ENCODE results near the gene AKAP12.
A peak's percentile ranks its signal among the peaks of the same experiment; 100 is the strongest.

The AKAP12 gene

DNA sequence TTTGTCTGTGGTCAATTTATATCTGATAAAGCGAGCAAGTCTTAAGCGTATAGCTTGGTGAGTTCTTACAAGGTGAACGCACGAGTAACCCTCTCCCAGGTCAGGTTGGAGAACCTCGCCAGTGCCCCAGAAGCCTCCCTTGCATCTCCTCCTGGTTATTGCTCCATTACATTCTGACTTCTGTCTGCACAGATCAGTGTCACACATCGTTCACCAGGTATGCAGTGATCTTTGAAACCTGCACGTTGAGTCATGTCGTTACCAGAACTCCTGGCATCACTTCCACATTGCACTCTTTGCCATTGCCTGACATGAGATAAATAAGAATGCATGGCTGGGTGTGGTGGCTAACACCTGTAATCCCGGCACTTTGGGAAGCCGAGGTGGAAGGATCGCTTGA is 44.2 kb downstream of the AKAP12 start:
- peak; percentile 18 for DNase-seq

GRCh38 chr6:151284548-151285017 is 44.8 kb downstream of the AKAP12 start:
- DNase-seq: peak; percentile 21

GRCh38 chr6:151285122-151285521 is 45.4 kb downstream of the AKAP12 start:
- DNase-seq: no peak

DNA sequence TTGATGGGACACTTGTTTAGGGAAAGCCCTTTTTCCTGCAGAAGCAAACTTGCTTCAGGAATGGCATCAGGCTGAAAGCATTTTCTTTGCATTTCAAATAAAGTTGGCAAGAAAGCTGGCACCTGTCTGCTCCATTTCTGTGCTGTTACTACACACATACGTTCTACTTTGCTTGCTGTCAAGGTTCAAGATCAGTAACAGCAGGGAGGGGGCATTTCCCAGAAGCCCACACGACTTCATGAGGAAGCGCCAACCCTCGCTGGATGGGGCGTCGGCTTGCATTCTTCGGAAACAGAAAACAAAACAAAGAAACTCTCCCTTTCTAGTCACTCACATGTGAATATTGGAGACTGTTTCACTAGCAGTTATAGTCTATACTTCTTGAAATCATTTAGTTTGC is 46.4 kb downstream of the AKAP12 start:
- peak; percentile 25 for DNase-seq

GRCh38 chr6:151288712-151289398 is 49.1 kb downstream of the AKAP12 start:
- peak; percentile 34 for DNase-seq

DNA sequence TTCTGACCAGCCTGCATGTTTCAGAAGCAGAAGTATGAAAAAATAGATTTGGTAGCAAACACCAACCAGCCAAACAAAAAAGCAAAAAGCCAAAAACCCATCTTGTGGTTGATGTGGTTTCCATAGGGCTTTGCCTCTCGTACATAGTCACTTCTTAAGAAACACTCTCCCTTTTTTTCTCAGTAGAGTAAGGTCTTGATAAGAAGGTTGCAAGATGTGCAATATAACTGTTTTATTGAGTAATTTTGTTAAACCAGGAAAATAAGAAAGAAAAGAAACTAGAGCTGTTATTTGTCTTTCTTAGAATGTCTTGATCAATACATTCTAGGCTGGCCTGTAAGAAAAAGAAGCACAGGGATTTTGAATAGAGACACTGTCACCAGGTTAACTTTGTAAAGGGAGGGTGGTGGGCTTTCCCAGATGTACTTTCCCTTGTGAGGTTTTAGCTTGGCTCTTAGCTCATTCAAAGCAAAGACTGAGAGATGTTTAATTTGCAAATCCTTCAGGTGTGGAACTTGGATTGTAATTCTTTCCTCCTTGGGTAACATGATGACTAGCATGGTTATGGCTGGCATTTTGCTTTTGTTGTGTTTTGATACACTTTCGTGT is 49.7 kb downstream of the AKAP12 start:
- DNase-seq: no peak

DNA sequence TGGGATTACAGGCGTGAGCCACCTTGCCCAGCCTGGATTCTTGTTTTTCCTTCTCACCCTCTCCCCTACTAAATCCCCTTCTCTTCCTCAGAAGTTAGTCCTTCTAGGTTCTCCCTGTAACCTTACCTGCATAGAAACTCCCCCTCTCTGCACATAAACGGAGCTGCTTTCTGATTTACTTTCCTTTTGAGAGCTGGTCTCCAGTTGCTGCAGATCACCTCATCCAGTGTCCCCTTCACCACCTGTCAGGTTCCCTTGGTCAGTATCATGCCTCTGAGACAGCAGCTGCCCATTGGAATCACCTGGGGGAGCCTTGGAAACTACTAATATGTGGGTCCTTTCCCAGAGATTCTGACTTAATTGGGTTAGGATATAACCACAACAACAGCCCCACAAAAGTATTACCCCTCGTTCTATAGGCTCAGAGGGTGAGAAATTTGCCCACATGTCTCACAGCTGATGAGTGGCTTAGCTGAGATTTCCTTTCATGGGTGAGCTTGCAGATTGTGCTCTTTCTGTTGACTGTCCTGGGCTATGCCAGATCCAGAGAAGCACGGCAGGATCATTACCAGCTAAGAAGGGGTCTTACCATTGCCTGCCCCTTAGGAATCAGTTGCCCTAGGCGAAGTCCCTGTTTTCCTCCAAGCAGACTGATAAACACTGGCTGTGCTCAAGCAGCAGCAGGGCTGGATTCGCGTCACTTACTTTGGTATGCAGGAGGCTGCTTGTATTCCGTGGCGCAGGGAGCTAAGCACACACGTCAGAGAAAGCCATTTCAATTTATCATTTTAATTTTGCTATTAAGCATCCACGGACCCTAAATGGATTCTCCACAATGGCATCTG is 51.3 kb downstream of the AKAP12 start:
- no peak for DNase-seq

GRCh38 chr6:151291722-151292059 is 51.9 kb downstream of the AKAP12 start:
- DNase-seq: no peak

DNA sequence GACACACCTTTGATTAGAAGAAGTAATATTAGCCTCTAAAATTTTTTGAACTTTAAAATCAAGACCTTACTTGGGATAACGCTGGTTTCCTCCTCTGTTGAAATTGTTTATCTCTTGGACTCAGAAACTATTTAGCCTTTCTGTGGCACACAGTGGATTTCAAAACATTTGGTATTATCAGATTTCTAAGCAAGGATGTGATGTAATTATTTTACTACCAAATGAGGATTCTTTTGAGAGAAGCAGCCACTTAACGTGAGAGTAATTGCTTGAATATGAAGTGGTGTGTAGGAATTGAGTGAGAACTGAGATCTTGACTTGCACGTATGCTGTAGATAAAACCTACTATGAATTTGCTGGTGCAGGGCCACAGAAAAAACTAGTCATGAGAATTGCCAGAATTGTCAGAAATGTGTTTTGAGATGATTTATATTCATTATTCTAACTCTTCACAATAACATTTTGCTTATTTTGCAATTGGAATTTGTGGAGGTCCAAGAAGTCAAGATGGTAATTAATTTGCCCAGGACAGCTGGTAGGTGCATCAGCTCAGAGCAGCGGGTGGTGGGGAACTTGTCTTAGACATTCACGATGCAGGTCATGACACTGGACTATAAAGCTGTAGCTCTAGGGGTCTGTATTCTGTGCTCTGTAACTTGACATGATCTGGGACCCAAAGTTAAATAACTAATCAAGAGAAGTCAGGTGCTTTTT is 53.4 kb downstream of the AKAP12 start:
- no peak for DNase-seq

DNA sequence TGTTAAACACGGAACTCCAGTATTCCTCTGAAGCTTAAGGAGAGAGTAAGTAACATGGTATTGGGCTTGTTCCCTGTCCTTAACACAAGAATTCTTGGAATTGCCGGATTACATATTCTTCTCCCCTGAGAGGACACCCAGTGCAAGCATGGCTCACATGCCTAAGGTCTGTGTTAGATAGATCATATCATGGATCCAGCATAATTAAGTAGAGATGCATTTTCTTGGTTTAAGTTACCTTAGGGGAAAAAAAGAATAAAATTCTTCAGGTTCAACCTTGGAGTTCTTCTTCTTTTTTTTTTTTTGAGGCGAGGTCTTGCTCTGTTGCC is 53.9 kb downstream of the AKAP12 start:
- DNase-seq: no peak

DNA sequence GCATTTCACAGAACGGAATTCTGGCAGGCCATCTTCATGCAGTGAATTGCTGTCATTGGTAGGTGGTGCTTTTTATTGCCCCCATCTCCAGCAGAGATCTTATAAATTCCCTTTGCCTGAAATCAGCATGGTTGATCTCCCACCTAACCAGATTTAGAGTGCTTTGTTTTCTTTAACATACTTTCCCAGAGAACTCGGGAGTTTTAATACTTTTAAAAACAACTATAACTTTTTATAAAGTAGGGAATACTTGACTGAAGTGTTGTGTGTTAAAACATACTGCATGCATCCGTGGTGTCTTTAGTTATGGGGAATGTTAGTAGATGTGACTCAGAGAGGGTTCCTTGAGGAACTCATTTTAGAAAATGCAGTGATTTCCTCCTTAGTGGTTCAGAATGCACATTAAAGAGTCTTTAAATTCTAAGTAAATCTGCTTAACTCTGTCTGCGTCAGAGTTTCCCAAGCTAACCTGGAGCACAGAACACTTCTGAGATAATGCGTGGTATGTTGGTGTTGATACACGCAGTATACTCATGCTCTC is 54.9 kb downstream of the AKAP12 start:
- DNase-seq: no peak

DNA sequence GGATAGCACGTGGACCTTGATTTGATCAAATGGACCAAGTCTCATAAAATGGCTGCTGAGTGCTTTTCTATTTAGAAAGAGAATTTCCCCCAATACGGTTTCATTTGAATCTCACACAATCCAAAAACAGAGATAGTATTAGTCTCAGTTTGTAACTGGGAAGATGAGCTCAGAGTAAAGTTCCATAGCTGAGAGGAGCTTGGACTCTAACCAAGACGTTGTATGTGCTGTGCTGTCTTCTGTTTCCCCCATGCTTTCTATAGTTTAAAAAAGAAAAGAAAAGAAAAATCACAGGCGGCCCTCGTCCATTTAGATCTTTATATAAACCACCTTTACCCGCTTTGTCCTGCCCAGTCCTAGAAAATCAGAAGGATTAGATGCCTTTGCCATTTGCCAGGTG is 58.1 kb downstream of the AKAP12 start:
- no peak for DNase-seq

DNA sequence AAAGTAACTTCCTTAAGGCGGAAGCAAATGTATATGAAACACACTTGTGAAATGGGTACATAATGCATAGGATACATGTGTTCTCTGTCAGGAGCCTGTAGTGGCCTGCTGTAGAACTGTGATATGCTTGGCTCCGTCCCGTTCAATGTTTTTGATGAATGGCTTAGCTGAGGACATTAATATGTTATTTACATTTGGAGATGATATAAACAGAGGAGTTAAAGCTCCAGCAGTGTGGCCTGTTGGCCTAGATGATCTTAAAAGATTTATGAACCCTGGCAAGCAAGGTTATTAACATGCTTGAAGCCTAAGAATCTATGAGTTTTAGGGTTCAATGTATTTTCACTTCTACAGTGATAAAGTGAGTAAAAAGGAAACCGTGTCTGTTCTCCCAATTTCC is 59.2 kb downstream of the AKAP12 start:
- no peak for DNase-seq

DNA sequence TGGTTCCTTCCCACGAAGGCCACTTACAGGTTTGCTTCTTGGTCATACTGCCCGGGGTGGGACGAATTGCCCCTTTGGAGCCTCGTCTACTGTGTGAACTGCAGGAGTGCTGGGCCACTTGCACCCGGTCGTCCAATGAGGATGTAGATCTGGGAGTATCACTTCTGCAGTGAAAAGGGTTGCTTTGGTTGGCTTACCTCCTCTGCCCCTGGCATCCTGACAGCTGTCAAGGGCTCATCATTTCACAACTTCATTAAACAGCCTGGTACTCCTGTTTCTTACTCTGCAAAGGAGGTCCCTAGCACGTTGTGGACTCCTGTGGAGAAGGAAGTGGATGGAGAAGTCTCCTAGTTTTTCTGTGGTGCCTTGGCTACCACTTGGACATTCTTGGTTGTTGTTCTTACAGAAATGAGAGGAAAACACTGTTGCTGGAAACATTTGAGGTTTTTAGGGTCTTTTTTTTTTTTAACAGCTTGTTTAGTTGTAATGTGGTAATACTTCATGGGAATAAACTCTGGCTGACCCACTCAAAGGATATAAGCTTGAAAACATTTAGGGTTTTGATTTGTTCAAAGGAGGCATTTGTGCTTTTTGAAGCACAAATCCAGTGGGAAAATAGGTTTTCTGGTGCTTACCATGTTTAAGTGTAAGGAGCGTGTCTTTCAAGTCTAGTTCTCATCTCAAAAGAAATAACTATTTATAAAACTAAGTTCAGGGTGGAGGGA is 60.7 kb downstream of the AKAP12 start:
- DNase-seq: no peak

GRCh38 chr6:151301547-151301946 is 61.8 kb downstream of the AKAP12 start:
- no peak for DNase-seq

DNA sequence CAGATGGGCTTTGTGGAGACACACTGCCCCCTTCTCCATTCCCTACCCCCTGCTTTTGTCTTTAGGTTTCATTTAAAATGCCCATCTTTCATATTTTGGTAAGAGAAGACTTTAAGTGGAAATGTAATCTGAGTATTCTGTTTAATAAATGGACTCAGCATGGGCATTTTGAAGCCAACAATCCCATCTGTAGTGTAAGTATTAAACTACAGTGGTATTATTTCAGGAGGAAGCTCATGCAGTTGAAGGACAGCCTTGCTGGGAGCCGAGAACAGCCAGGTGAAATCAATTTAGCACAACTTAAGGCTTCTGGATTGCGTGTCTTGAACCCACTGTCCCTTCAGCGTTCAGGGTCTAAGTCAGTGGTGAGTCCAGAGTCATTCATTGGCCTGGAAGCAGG is 63.5 kb downstream of the AKAP12 start:
- no peak for DNase-seq

- no peak for DNase-seq
Measured at GRCh38 chr6:151306269-151306783, 66.6 kb downstream of the AKAP12 start.

DNA sequence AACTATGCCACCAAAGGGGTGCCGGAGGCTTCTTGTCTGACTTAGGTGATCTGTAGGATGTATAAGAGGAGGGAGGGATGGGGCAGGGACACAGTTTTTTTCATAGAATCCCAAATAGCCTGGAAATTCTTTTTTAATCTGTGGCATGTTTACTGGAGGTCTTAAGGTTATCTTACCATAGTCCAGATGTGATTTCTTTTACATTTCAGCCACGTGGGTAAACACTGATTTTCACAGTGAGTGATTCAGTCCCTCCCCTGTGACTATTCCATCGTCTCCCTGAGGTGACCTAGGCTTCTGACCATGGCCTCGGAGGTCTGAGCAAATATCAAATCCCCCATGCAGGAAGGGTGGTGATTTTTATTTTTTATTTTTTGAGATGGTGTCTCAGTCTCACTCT is 67.7 kb downstream of the AKAP12 start:
- no peak for DNase-seq

DNA sequence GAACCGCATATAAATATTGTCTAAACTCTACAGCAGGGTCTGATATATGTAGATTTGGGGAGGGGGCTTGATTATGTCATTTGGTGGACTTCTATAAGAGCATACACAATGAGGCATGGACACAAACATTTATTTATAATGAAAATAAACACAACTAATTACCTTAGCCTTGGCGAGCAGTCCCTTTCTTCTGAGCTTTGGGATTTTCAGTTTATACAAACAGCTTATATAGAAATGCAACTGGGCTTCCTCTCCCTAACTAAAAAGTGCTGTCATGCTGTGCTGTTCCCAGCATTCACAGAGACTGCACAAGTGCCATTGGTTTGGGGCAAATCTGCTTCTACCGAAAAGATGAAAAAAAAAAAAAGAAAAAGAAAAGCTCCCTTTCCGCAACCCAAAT is 69.9 kb downstream of the AKAP12 start:
- DNase-seq: no peak

DNA sequence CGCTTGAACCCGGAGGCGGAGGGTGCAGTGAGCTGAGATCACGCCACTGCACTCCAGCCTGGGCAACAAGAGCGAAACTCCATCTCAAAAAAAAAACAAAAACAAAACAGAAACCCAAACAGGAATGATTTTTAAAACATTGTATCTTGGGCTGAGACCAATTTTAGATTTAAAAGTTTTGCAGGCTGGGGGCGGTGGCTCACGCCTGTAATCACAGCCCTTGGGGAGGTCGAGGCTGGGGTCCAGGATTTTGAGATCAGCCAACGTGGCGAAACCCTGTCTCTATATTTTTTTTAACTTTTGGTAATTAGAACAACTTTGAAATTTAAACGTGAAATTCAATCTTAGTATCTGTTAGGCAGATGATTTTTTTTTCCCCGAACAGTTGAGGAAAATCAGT is 70.5 kb downstream of the AKAP12 start:
- no peak for DNase-seq

GRCh38 chr6:151310852-151311767 is 71.3 kb downstream of the AKAP12 start:
- DNase-seq: no peak

Measured in activated CD4-positive, alpha-beta T cell treated with anti-CD3 and anti-CD28 coated beads for 48 hours (primary cell).